HG03196 (cell line): ENCODE data around the gene FLOT1.

ENCODE experiments used
- ATAC-seq: cut with Tn5 transposase; IDR thresholded peaks from one replicate; pipeline ENCODE4 v1.9.1; 2021; ENCODE audit not compliant: unreplicated experiment

FLOT1 gene

GRCh38 chr6:30742316-30743098 is at the start of gene FLOT1:
Gene FLOT1 (minus strand): TSS chr6:30742687. CDS start chr6:30742189, 498 bp downstream.
- peak; percentile 57 for ATAC-seq

- ATAC-seq: no peak
Observed at GRCh38 chr6:30790724-30791383, 48.4 kb upstream of the FLOT1 start.

GRCh38 chr6:30789606-30790005 is 47.1 kb upstream of the FLOT1 start:
- ATAC-seq: no peak

- ATAC-seq: no peak
Observed at GRCh38 chr6:30787954-30788353, 45.5 kb upstream of the FLOT1 start.

GRCh38 chr6:30782425-30783014 is 40.0 kb upstream of the FLOT1 start:
- no peak for ATAC-seq

GRCh38 chr6:30781743-30782424 is 39.4 kb upstream of the FLOT1 start:
- no peak for ATAC-seq

GRCh38 chr6:30781395-30781742 is 38.9 kb upstream of the FLOT1 start:
- ATAC-seq: no peak

- no peak for ATAC-seq
Observed at GRCh38 chr6:30780642-30780920, 38.1 kb upstream of the FLOT1 start.

GRCh38 chr6:30779850-30780641 is 37.6 kb upstream of the FLOT1 start:
- no peak for ATAC-seq

DNA sequence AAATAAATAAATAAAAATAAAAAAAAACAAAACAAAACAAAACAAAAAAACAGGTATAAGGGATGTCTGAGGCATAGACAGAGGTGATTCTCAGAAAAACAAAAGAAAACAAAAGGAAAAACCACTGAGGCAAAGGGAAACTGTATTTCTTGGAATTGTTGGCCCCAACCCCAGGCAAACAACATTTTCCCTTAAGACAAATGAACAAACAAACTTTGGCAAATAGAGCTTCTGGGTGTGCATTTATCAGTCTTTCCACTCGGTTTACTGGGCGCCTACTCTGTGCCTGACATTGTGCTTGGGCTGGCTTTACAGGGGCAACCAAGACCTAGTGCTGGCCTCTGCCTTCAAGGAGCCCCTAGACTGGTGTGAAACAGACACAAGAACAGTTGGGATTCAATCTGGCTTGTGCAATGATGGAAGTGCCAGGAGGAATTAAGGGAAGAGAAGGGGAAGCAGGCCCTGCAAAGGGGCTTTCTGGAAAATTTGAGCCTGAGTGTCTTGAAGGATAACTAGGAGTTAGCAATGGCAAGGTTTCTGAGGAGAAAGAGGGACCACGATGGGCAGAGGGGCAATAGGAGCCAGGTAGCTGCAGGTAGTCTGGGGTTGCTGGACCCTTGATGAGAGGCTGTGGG is 35.6 kb upstream of the FLOT1 start:
- no peak for ATAC-seq

- no peak for ATAC-seq
Observed at GRCh38 chr6:30777155-30777485, 34.6 kb upstream of the FLOT1 start.

DNA sequence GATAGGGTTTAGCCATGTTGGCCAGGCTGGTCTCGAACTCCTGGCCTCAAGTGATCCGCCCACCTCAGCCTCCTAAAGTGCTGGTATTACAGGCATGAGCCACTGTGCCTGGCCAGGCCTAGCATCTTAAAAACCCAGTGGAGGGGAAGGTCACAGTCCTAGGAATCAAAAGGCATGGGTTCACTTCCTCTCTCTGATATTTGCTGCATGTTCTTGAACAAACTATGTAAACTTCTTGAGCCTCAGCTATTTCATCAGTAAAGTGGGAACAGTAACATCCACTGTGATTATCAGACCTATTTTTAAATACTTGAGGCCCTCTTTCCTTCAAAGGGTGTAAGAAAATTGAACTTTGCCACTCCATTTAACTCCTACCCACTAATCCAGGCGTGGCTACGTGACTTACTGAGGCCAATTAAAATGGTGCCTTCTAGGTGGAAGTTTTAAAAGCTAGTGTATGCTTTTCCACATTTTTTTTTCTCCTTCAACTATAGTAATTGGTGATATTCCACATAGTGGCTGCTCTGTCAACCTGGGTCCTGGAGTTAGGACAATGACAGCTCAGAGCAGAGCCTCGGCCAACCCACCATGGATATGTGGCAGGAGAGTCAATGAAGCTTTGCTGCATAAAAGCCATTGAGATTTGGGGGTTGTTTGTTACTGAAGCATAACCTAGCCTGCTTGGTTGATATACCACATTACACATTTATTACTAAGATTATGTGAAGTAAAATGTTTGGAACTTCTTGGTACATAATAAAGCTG is 34.1 kb upstream of the FLOT1 start:
- ATAC-seq: no peak

GRCh38 chr6:30775104-30775503 is 32.6 kb upstream of the FLOT1 start:
- no peak for ATAC-seq

DNA sequence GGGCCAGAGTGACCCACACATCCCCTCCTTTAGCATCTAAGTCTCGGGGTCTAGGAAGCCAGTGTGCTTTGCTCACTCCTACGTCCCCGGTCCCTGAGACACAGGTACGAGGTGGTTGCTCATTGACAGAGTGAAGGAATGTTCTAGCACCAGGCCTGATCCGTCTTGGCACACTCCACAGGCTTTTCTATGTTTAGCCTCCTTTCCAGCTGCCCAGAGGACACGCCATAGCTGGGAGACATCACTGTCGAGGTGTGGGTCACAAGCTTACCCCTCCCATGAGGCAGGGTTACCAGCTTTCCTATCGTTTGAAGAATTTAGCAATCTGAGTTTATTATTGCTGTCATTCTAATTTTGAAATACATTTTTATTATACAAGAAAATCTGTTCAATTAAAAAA is 32.2 kb upstream of the FLOT1 start:
- ATAC-seq: no peak

DNA sequence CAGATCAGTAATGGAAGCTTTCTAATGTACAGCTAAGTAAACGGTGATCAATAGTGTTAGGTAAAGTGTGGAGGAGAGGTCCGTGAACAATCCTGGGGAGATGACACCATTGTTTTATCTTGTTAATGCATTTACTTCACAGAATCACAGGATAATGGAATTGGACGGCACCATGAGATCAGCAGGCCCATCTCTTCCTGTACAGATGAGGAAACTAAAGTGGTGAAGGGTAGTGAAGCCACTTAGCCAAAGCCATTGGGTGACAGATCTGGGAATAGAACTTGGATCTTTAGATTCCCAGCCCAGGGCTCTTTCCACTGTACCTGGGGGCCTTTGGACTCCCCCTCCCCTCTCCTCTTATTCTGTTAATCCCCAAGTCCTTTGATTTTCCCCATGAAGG is 28.1 kb upstream of the FLOT1 start:
- ATAC-seq: no peak

- ATAC-seq: no peak
Observed at GRCh38 chr6:30769853-30770524, 27.5 kb upstream of the FLOT1 start.

- no peak for ATAC-seq
Observed at GRCh38 chr6:30769088-30769852, 26.8 kb upstream of the FLOT1 start.

DNA sequence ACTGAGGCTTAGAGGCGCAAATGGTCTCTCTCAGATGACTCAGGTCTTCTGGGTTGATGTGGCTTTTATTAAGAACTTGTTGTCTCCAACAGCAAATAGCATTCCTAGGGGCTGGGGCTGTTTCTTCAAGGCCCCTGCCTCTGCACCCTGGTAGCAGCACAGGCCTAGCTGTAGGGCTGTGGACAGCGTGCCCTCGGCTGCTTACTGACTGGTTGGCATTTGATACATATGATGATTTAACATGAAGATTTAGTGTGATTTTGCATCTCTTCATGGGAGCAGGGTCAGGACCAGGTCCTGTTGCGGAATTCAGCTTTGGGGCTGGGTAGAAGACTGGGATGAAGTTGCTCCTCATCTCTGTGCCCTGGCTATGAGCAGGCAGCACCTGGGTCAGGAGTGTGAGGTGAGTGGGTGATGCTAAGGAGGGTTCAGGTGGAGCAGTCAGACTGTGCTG is 26.2 kb upstream of the FLOT1 start:
- no peak for ATAC-seq

DNA sequence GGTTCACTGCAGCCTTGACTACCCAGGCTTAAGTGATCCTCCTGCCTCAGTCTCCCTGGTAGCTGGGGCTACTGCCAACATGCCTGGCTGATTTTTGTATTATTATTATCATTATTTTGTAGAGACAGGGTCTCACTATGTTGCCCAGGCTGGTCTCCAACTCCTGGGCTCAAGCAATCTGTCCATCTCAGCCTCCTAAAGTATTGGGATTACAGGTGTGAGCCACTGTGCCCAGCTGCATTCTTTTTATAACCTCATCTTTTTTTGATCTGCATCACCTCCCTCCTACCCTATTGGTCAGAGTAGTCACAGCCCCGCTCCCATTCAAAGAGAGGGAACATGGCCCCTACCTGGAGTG is 25.4 kb upstream of the FLOT1 start:
- no peak for ATAC-seq
